A673 (cell line): Measurements from ENCODE around the gene C17orf67.

Experiments used
- CTCF ChIP-seq: fragments of 300-800, 200-600 bp; sonication (generic); conservative IDR thresholded peaks from 2 replicates; pipeline ENCODE4 v1.5.1; 2017; ENCODE audit warnings: low read depth, mild to moderate bottlenecking, antibody characterized with exemption, low read length, moderate library complexity, mixed read lengths
- EZH2 ChIP-seq: fragments of 200-600 bp; sonication (generic); IDR thresholded peaks from 2 replicates; pipeline ENCODE4 v1.6.1; 2017; ENCODE audit warnings: borderline replicate concordance, low read depth, mild to moderate bottlenecking, mixed read lengths, antibody characterized with exemption, low read length; ENCODE audit not compliant: poor library complexity, severe bottlenecking

GRCh38 chr17:56817066-56817465 is 16.7 kb downstream of the C17orf67 start:
- TF ChIP-seq CTCF (no peak), EZH2 (no peak)
